Keratinocyte (primary cell): ENCODE measurements around the gene ZNF831.

Experiments
- CTCF ChIP-seq, 3 experiments: IDR thresholded peaks in 1 of 3; conservative IDR thresholded peaks in 1 of 3; optimal IDR thresholded peaks in 1 of 3; 2 replicates in 2 of 3; 3 replicates in 1 of 3; pipeline versions ENCODE3 to v1.5.1; 2011; ENCODE audit warnings: low read length in 3 of 3, mild to moderate bottlenecking in 3 of 3, moderate library complexity in 2 of 3, control low read depth in 1 of 3, inconsistent platforms in 1 of 3; ENCODE audit not compliant: insufficient read depth in 2 of 3; ENCODE audit errors: extremely low read depth in 1 of 3
- EZH2 ChIP-seq: IDR thresholded peaks from one replicate; pipeline ENCODE4 v1.6.1; 2012; ENCODE audit warnings: inconsistent platforms, mild to moderate bottlenecking, low read length, moderate library complexity

GRCh38 chr20:59214073-59214472 is 50.5 kb downstream of the ZNF831 start:
- TF ChIP-seq CTCF (optimal IDR thresholded peaks at IDR 0.05 in 1 of 3, IDR thresholded peaks at IDR 0.05 in 1 of 3, conservative IDR thresholded peaks at IDR 0.05 in 1 of 3; ENCODE audit: extremely low read depth in 1 of 3, insufficient read depth in 2 of 3, low read length in 3 of 3) (no peak), EZH2 (no peak)
